Measurements from ENCODE around the gene UBR4.

- no peak for TF ChIP-seq EP300 (IDR thresholded peaks at IDR 0.05)
- no peak for TF ChIP-seq POLR2A (IDR thresholded peaks at IDR 0.05)
- no peak for TF ChIP-seq POLR2AphosphoS5 (IDR thresholded peaks at IDR 0.05)
These were observed 174.6 kb downstream of the UBR4 start for GRCh38 chr1:19035377-19036040.

All from suprapubic skin (tissue), 4 donors.